Activated CD8-positive, alpha-beta memory T cell treated with anti-CD3 and anti-CD28 coated beads, Interleukin-2, amount 10 ng/mL, durations not matched to agents 7 days and 5 days (primary cell): Measurements from ENCODE around the gene PAPSS2. TPM values are rescaled to one million over a fixed set of nuclear protein-coding genes. Genes with fewer than 3 reads are reported as not detected.
"Not testable (repeated sequence)": the region's sequence is repeated elsewhere in the genome, so short reads cannot be mapped to it uniquely, and the experiment has no call there.

Source experiments
- ATAC-seq: fragments of 150-1000 bp; cut with Tn5 transposase; one replicate; pipeline ENCODE4 v1.10.0; 2021; ENCODE audit warnings: moderate library complexity
- CTCF ChIA-PET: fragments of 350-600 bp; sonication (Branson Sonifier 250); formaldehyde crosslinking; loops from one replicate; lab custom pipeline; 2021; ENCODE audit warnings: antibody characterized with exemption; lab: Charles Lee
- DNase-seq: peaks from one replicate; pipeline ENCODE4 v3.0.0-alpha.2; 2020
- H3K27ac Mint-ChIP-seq: one replicate; pipeline ENCODE4 v1.8.0; 2021; ENCODE audit warnings: mild to moderate bottlenecking, mixed read lengths
- H3K27me3 Mint-ChIP-seq: one replicate; pipeline ENCODE4 v1.8.0; 2021; ENCODE audit warnings: mixed read lengths
- H3K36me3 Mint-ChIP-seq: one replicate; pipeline ENCODE4 v1.8.0; 2021; ENCODE audit warnings: mild to moderate bottlenecking, mixed read lengths
- H3K4me1 Mint-ChIP-seq: one replicate; pipeline ENCODE4 v1.8.0; 2021; ENCODE audit warnings: mixed read lengths
- H3K4me3 Mint-ChIP-seq: one replicate; pipeline ENCODE4 v1.8.0; 2021; ENCODE audit warnings: mild to moderate bottlenecking, moderate library complexity, mixed read lengths
- H3K9me3 Mint-ChIP-seq: one replicate; pipeline ENCODE4 v1.8.0; 2022; ENCODE audit warnings: low read depth, mixed read lengths
- total RNA-seq, 2 experiments: library from RNA; stranded (reverse); gene quantifications; one replicate each; pipeline ENCODE4 v1.2.3, GENCODE V29; 2021

The PAPSS2 gene
- total RNA-seq, 2 experiments from 2014 or later = 0.06 to 0.07 TPM

- H3K36me3 Mint-ChIP-seq = peaks cover 2% of the 10 kb centered on the region
- CTCF ChIA-PET = interaction anchor here (0.5 kb wide), 1 partner anchor 743 kb away, joined by 3 read pairs; no protein-coding TSS in a partner anchor
Observed at GRCh38 chr10:87630171-87630570, 29.5 kb upstream of the PAPSS2 start.

DNA sequence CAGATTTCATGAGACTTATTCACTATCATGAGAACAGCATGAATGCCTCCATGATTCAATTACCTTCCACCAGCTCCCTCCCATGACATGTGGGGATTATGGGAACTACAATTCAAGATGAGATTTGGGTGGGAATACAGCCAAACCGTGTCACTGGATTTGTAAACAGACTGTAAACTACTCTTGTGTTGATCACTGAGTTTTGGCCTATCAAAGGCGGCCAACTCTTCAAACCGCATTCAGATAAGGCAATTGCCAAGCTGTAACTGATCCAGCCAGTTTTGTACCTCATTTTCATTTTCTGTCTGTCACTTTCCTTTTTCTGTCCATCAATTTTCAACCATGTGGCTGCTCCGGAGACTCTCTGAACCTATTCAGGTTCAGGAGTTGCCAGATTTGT is 27.2 kb upstream of the PAPSS2 start:
- H3K9me3 Mint-ChIP-seq = no peaks in the 10 kb centered on the region
- no peaks in the 10 kb centered on the region for H3K27me3 Mint-ChIP-seq
- no peak for ATAC-seq
- no peak for DNase-seq
- no peak overlapping the region for H3K4me3 Mint-ChIP-seq
- H3K36me3 Mint-ChIP-seq = peaks cover 6% of the 10 kb centered on the region
- no peak overlapping the region for H3K27ac Mint-ChIP-seq
- peaks cover 18% of the 10 kb centered on the region for H3K4me1 Mint-ChIP-seq
- CTCF ChIA-PET = interaction anchor here (0.9 kb wide), 1 partner anchor 13 kb away, joined by 3 read pairs; no protein-coding TSS in a partner anchor

More at GRCh38 chr10:87630171-87630570, 29.5 kb upstream of the PAPSS2 start:
- ATAC-seq = no peak
- no peaks in the 10 kb centered on the region for H3K9me3 Mint-ChIP-seq
- no peak for DNase-seq
- no peak overlapping the region for H3K4me3 Mint-ChIP-seq
- no peak overlapping the region for H3K27ac Mint-ChIP-seq
- H3K27me3 Mint-ChIP-seq = no peaks in the 10 kb centered on the region
- H3K4me1 Mint-ChIP-seq = no peaks in the 10 kb centered on the region

GRCh38 chr10:87634311-87634710 is 25.4 kb upstream of the PAPSS2 start:
- H3K4me3 Mint-ChIP-seq = no peak overlapping the region
- ATAC-seq = no peak
- peaks cover 6% of the 10 kb centered on the region for H3K36me3 Mint-ChIP-seq
- no peaks in the 10 kb centered on the region for H3K27me3 Mint-ChIP-seq
- no peak for DNase-seq
- H3K27ac Mint-ChIP-seq = no peak overlapping the region
- CTCF ChIA-PET = no interaction called here
- H3K4me1 Mint-ChIP-seq = peaks cover 18% of the 10 kb centered on the region
- no peaks in the 10 kb centered on the region for H3K9me3 Mint-ChIP-seq

GRCh38 chr10:87635498-87636312 is 24.0 kb upstream of the PAPSS2 start:
- Mint-ChIP-seq H3K27me3 (no peaks in the 10 kb centered on the region), H3K27ac (peak overlapping the region; percentile 61), H3K36me3 (peaks cover 6% of the 10 kb centered on the region), H3K9me3 (no peaks in the 10 kb centered on the region), H3K4me3 (no peak overlapping the region), H3K4me1 (peaks cover 18% of the 10 kb centered on the region)
- DNase-seq (peak; percentile 69), ATAC-seq (peak; percentile 87)
- CTCF ChIA-PET = no interaction called here

- H3K9me3 Mint-ChIP-seq = no peaks in the 10 kb centered on the region
- no peaks in the 10 kb centered on the region for H3K27me3 Mint-ChIP-seq
- peaks cover 18% of the 10 kb centered on the region for H3K4me1 Mint-ChIP-seq
- no peak overlapping the region for H3K27ac Mint-ChIP-seq
- CTCF ChIA-PET = no interaction called here
- ATAC-seq = no peak
- H3K4me3 Mint-ChIP-seq = no peak overlapping the region
- DNase-seq = no peak
- H3K36me3 Mint-ChIP-seq = peaks cover 6% of the 10 kb centered on the region
Observed at GRCh38 chr10:87636313-87636915, 23.3 kb upstream of the PAPSS2 start.

GRCh38 chr10:87639493-87639892 is 20.2 kb upstream of the PAPSS2 start:
- Mint-ChIP-seq H3K27me3 (no peaks in the 10 kb centered on the region), H3K4me1 (peaks cover 18% of the 10 kb centered on the region), H3K27ac (no peak overlapping the region), H3K9me3 (no peaks in the 10 kb centered on the region), H3K36me3 (peaks cover 6% of the 10 kb centered on the region), H3K4me3 (no peak overlapping the region)
- DNase-seq (no peak), ATAC-seq (no peak)
- CTCF ChIA-PET = no interaction called here

GRCh38 chr10:87640043-87640442 is 19.6 kb upstream of the PAPSS2 start:
- Mint-ChIP-seq H3K27me3 (no peaks in the 10 kb centered on the region), H3K27ac (no peak overlapping the region), H3K9me3 (no peaks in the 10 kb centered on the region), H3K4me1 (peaks cover 18% of the 10 kb centered on the region), H3K36me3 (peaks cover 4% of the 10 kb centered on the region), H3K4me3 (no peak overlapping the region)
- CTCF ChIA-PET = no interaction called here
- ATAC-seq (no peak), DNase-seq (no peak)

DNA sequence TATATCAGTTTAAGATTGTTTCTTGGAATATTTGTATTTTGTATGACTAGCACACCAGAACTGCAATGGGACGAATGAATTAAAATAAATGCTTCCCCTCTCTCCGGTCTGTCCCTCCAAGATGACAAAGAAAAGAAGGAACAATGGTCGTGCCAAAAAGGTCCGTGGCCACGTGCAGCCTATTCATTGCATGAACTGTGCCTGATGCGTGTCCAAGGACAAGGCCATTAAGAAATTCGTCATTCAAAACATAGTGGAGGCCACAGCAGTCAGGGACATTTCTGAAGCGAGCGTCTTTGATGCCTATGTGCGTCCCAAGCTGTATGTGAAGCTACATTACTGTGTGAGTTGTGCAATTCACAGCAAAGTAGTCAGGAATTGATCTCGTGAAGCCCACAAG is 17.2 kb upstream of the PAPSS2 start:
- H3K36me3 Mint-ChIP-seq = no peaks in the 10 kb centered on the region
- H3K27ac Mint-ChIP-seq = no peak overlapping the region
- DNase-seq (no peak), ATAC-seq (no peak)
- no peaks in the 10 kb centered on the region for H3K27me3 Mint-ChIP-seq
- H3K9me3 Mint-ChIP-seq = no peaks in the 10 kb centered on the region
- H3K4me1 Mint-ChIP-seq = no peaks in the 10 kb centered on the region
- CTCF ChIA-PET = no interaction called here
- no peak overlapping the region for H3K4me3 Mint-ChIP-seq

DNA sequence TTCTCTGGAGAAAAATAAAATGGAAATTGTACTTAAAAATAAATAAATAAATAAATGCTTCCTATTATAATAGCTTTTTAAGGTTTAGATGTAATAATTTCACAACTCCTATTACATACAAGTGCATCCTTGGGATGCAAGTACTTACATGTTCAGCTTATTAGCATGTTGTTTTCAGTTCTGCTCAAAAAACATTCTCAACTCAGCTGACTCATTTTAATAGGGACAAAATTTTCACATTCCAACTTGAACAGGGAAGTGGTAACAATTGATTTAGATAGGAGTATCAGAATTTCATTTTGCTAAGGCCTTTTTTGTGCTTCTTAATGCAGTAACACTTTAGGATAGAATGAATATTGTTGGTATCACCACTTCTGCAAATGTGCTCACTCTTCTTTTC is 16.7 kb upstream of the PAPSS2 start:
- Mint-ChIP-seq H3K36me3 (no peaks in the 10 kb centered on the region), H3K4me3 (no peak overlapping the region), H3K27ac (no peak overlapping the region), H3K9me3 (no peaks in the 10 kb centered on the region), H3K4me1 (no peaks in the 10 kb centered on the region), H3K27me3 (no peaks in the 10 kb centered on the region)
- CTCF ChIA-PET = no interaction called here
- DNase-seq (no peak), ATAC-seq (no peak)

DNA sequence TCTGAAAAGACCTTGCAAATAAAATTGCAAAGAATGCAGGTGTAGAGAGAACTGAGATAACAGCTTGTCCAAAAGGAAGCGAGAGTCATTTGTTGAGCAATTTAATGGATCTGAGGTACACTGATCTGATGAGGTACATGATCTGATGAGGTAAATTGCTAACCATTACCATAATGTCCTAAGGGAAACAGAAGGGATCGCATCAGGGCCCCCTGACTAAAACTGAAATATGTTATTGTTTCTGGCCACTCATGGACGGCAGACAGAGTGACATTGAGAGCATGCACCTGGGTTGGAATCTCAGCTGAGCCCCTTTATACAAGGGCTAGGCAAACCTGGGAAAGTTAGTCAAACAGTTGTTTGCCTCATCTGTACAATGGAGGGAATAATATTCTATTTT is 15.8 kb upstream of the PAPSS2 start:
- CTCF ChIA-PET = no interaction called here
- ATAC-seq (no peak), DNase-seq (no peak)
- Mint-ChIP-seq H3K4me1 (no peaks in the 10 kb centered on the region), H3K9me3 (no peaks in the 10 kb centered on the region), H3K36me3 (no peaks in the 10 kb centered on the region), H3K4me3 (no peak overlapping the region), H3K27me3 (no peaks in the 10 kb centered on the region), H3K27ac (no peak overlapping the region)

GRCh38 chr10:87644500-87644899 is 15.2 kb upstream of the PAPSS2 start:
- DNase-seq, H3K36me3 Mint-ChIP-seq, H3K27ac Mint-ChIP-seq, H3K27me3 Mint-ChIP-seq, H3K4me1 Mint-ChIP-seq, H3K4me3 Mint-ChIP-seq, H3K9me3 Mint-ChIP-seq, ATAC-seq: not testable (repeated sequence)
- CTCF ChIA-PET = interaction anchor here (1.0 kb wide), 1 partner anchor 19 kb away, joined by 3 read pairs; no protein-coding TSS in a partner anchor

DNA sequence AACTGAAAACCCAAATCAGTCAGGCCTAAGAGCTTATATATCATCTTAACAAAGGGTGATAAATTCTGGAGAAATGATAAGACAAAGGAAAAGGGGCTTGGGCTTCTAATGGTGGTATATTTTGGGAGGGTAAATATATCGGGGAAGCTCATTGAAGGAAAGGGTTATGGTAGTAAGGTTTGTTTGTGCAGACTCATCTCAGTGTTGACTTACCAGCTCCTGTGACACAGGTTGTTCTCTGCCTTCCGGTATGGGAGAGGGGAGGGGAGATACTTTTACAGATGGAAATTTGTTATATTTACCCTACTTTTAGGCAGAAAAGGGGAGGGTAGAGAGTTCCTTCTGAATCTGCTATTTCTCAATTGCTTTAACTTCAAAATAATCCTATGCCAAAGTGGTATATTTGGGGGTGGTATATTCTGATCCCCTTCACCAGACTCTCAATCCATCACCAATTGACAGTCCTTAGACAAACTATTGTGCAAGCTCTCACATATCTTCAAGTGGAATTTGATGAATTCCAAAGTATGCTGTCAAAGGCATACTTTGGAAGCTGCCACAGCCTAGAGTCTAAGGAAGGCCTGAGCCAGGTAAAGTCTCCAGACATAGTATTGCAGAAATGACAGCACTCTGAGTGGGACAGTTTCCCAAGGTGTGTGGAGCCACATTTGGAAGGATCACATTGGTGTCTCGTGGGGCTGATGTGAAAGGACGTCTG is 13.3 kb upstream of the PAPSS2 start:
- H3K4me1 Mint-ChIP-seq = no peaks in the 10 kb centered on the region
- H3K27ac Mint-ChIP-seq = no peak overlapping the region
- peaks cover 3% of the 10 kb centered on the region for H3K27me3 Mint-ChIP-seq
- DNase-seq (no peak), ATAC-seq (no peak)
- no peaks in the 10 kb centered on the region for H3K9me3 Mint-ChIP-seq
- CTCF ChIA-PET = interaction anchor here (1.2 kb wide), 1 partner anchor 14 kb away, joined by 3 read pairs; no protein-coding TSS in a partner anchor
- no peak overlapping the region for H3K4me3 Mint-ChIP-seq
- no peaks in the 10 kb centered on the region for H3K36me3 Mint-ChIP-seq

- peaks cover 7% of the 10 kb centered on the region for H3K27me3 Mint-ChIP-seq
- no peaks in the 10 kb centered on the region for H3K9me3 Mint-ChIP-seq
- no peaks in the 10 kb centered on the region for H3K4me1 Mint-ChIP-seq
- DNase-seq (no peak), ATAC-seq (no peak)
- CTCF ChIA-PET = no interaction called here
- no peaks in the 10 kb centered on the region for H3K36me3 Mint-ChIP-seq
- H3K27ac Mint-ChIP-seq = no peak overlapping the region
- H3K4me3 Mint-ChIP-seq = no peak overlapping the region
Observed at GRCh38 chr10:87646935-87647334, 12.7 kb upstream of the PAPSS2 start.
